ENCODE data around the gene FHL1.

DNA sequence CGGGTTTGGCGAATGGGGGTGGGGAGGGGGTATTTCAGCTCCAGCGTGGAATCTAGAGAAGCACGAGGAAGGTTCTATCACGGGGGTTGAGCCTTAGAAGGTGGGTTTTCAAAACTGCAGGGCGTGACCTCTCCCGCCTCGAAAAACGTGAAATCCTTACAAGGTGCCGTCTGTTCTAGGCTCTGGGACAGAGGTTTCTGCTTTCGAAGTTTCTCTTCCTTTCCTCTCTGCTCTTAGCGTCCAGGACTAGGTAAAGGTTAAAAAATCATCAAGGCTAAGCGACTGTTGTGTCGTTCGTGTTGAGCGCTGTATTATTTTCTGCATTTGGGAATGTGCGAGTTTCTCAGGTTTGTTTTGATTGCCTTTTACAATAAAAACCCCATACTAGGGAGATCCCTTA lies 1.1 kb downstream of the FHL1 start:
- TF ChIP-seq, protein P1, sequence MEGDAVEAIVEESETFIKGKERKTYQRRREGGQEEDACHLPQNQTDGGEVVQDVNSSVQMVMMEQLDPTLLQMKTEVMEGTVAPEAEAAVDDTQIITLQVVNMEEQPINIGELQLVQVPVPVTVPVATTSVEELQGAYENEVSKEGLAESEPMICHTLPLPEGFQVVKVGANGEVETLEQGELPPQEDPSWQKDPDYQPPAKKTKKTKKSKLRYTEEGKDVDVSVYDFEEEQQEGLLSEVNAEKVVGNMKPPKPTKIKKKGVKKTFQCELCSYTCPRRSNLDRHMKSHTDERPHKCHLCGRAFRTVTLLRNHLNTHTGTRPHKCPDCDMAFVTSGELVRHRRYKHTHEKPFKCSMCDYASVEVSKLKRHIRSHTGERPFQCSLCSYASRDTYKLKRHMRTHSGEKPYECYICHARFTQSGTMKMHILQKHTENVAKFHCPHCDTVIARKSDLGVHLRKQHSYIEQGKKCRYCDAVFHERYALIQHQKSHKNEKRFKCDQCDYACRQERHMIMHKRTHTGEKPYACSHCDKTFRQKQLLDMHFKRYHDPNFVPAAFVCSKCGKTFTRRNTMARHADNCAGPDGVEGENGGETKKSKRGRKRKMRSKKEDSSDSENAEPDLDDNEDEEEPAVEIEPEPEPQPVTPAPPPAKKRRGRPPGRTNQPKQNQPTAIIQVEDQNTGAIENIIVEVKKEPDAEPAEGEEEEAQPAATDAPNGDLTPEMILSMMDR (IDR thresholded peaks at IDR 0.05): no peak
- TF ChIP-seq POLR2A (IDR thresholded peaks at IDR 0.05): no peak

Measured in ovary (tissue), 3 donors.